HepG2 (cell line): Measurements from ENCODE around the gene ERCC6. TPM values are rescaled to one million over a fixed set of nuclear protein-coding genes. Genes with fewer than 3 reads are reported as not detected.
A peak's percentile ranks its signal among the peaks of the same experiment; 100 is the strongest.

Source experiments
- ATAC-seq: fragments of 200-7000 bp; cut with Tn5 transposase; 3 replicates; pipeline ENCODE4 v1.9.1; 2020; ENCODE audit warnings: mild to moderate bottlenecking, moderate library complexity
- BruUV-seq: library from RNA; stranded (reverse); fragments of 400-500 nt; replicated peaks from 2 replicates; lab custom pipeline; 2021; lab: Mats Ljungman, UMichigan
- CTCF ChIA-PET: fragments of 300-600 bp; formaldehyde crosslinking; extraction: SDS; loops from one replicate; lab custom pipeline; 2021; ENCODE audit warnings: low total read pairs, inconsistent platforms, low intra/inter-chr PET ratio; lab: Yijun Ruan, JAX
- POLR2A ChIA-PET: fragments of 350-600 bp; sonication (Branson Sonifier 250); formaldehyde crosslinking; loops from one replicate; lab custom pipeline; 2020; ENCODE audit warnings: antibody characterized with exemption, inconsistent platforms; lab: Yijun Ruan, JAX
- DNase-seq: peaks from one replicate; pipeline ENCODE4 v3.0.0-alpha.2; 2015; ENCODE audit warnings: low spot score
- FAIRE-seq: peaks from 3 replicates; lab custom pipeline; 2011; peaks lifted over from hg19 to GRCh38; lab: Jason Lieb, UNC
- H2AFZ ChIP-seq: one replicate; pipeline ENCODE4 v1.6.1; 2011; ENCODE audit warnings: low read length, inconsistent platforms
- H3K27ac ChIP-seq: fragments of 300-600 bp; 3 replicates; pipeline ENCODE4 v1.8.0; 2011; ENCODE audit warnings: mixed run types, mild to moderate bottlenecking, mixed read lengths, low read length, inconsistent platforms; ENCODE audit not compliant: insufficient read depth; ENCODE audit errors: extremely low read length
- H3K27me3 ChIP-seq, 2 experiments: fragments of 200-600 bp in 1 of 2; 2 replicates in 1 of 2; 3 replicates in 1 of 2; pipeline versions ENCODE4 v1.6.0 to v1.8.0; 2011; ENCODE audit warnings: low read length in 2 of 2, mild to moderate bottlenecking in 2 of 2, moderate library complexity in 2 of 2, inconsistent platforms in 1 of 2; ENCODE audit not compliant: insufficient read depth in 2 of 2, control insufficient read depth in 1 of 2
- H3K36me3 ChIP-seq, 2 experiments: fragments of 200-600 bp in 1 of 2; replicated peaks in 1 of 2; 2 replicates in 1 of 2; 3 replicates in 1 of 2; pipeline versions ENCODE4 v1.5.1 to v1.8.0; 2011; ENCODE audit warnings: low read length in 2 of 2, inconsistent platforms in 1 of 2; ENCODE audit not compliant: insufficient read depth in 2 of 2, control insufficient read depth in 1 of 2
- H3K4me1 ChIP-seq: 2 replicates; pipeline ENCODE4 v1.5.1; 2012; ENCODE audit warnings: low read length, inconsistent platforms; ENCODE audit not compliant: insufficient read depth
- H3K4me2 ChIP-seq: 2 replicates; pipeline ENCODE4 v1.6.0; 2011; ENCODE audit warnings: low read depth, low read length, inconsistent platforms
- H3K4me3 ChIP-seq, 3 experiments: fragments of 200-600 bp in 1 of 3; sonication (generic), shearing (Covaris generic) in 1 of 3; replicated peaks in 1 of 3; 2 replicates each; pipeline ENCODE4 v1.5.1; 2011 to 2016; ENCODE audit warnings: low read length in 3 of 3, inconsistent platforms in 2 of 3, low read depth in 2 of 3, mild to moderate bottlenecking in 2 of 3, control low read depth in 1 of 3, mixed read lengths in 1 of 3; ENCODE audit not compliant: insufficient read depth in 1 of 3
- H3K79me2 ChIP-seq: one replicate; pipeline ENCODE4 v1.6.1; 2011; ENCODE audit warnings: low read length, inconsistent platforms; ENCODE audit not compliant: insufficient read depth
- H3K9ac ChIP-seq: 2 replicates; pipeline ENCODE4 v1.6.0; 2011; ENCODE audit warnings: mild to moderate bottlenecking, low read depth, low read length, inconsistent platforms; ENCODE audit not compliant: insufficient read depth
- H3K9me3 ChIP-seq: 2 replicates; pipeline ENCODE4 v1.5.1; 2012; ENCODE audit warnings: mild to moderate bottlenecking, low read length
- H4K20me1 ChIP-seq: 2 replicates; pipeline ENCODE4 v1.6.0; 2011; ENCODE audit warnings: inconsistent platforms, mild to moderate bottlenecking, low read length, moderate library complexity; ENCODE audit not compliant: insufficient read depth
- AGO2 ChIP-seq: fragments of 200-400 bp; formaldehyde crosslinking; optimal IDR thresholded peaks from 2 replicates; pipeline ENCODE3; 2017; ENCODE audit warnings: mild to moderate bottlenecking, low read depth, low read length, moderate library complexity
- ARID3A ChIP-seq: IDR thresholded peaks from 2 replicates; pipeline ENCODE4 v1.6.1; 2012; ENCODE audit warnings: low read depth, low read length, improper control_type of control experiment
- ETV6 ChIP-seq: sonication (generic); formaldehyde crosslinking; conservative IDR thresholded peaks from 2 replicates; pipeline ENCODE4 v1.4.0; 2020; ENCODE audit warnings: missing genetic modification reagents
- FLYWCH1 ChIP-seq: sonication (generic); formaldehyde crosslinking; IDR thresholded peaks from 2 replicates; pipeline ENCODE4 v1.8.1; 2023; ENCODE audit warnings: mild to moderate bottlenecking, missing genetic modification reagents
- GATAD1 ChIP-seq: IDR thresholded peaks from 2 replicates; pipeline ENCODE4 v1.6.1; 2016; ENCODE audit warnings: missing genetic modification reagents, missing compliant biosample characterization
- MAFF ChIP-seq: IDR thresholded peaks from 2 replicates; pipeline ENCODE4 v1.6.1; 2011; ENCODE audit warnings: low read depth, low read length, improper control_type of control experiment
- MAFK ChIP-seq, 2 experiments: IDR thresholded peaks in 1 of 2; conservative IDR thresholded peaks in 1 of 2; 2 replicates each; pipeline ENCODE4 v1.6.1; 2011; ENCODE audit warnings: improper control_type of control experiment in 2 of 2, low read length in 2 of 2
- ZBTB14 ChIP-seq: sonication (generic); formaldehyde crosslinking; IDR thresholded peaks from 2 replicates; pipeline ENCODE4 v1.4.0; 2020; ENCODE audit warnings: missing genetic modification reagents
- ZNF232 ChIP-seq: sonication (generic); formaldehyde crosslinking; IDR thresholded peaks from 2 replicates; pipeline ENCODE4 v1.4.0; 2020; ENCODE audit warnings: missing genetic modification reagents, borderline replicate concordance
- WGBS: methylation state at CpG from one replicate; pipeline ENCODE4 v1.1.6; 2017; ENCODE audit warnings: low lambda C conversion rate; 5-methylcytosine and 5-hydroxymethylcytosine counted together
- in situ Hi-C: cut with HindIII; loops from 2 replicates; pipeline ENCODE4 v1.10.0; 2017; ENCODE audit warnings: low pct_unique_long_range_greater_than_20kb; ENCODE audit not compliant: extremely low pct_ligation_motif_present
- intact Hi-C: fragments of 100-400 bp; cut with micrococcal nuclease; formaldehyde crosslinking; loops from one replicate; pipeline ENCODE4 v1.10.0; 2022; ENCODE audit not compliant: unreplicated experiment
- polyA plus RNA-seq, 8 experiments: library from polyadenylated mRNA; depleted of rRNA in 3 of 8; stranded (reverse) in 7 of 8; unstranded in 1 of 8; fragments of >200 nt; fragmentation: Illumina TruSeq in 4 of 8; extraction: Trizol in 4 of 8; gene quantifications; 2 replicates each; pipeline versions ENCODE4 v1.2.1 to v1.2.3, GENCODE V29; 2011 to 2016; ENCODE audit warnings: low read depth in 4 of 8, missing spikeins in 1 of 8, mixed read lengths in 1 of 8; ENCODE audit not compliant: insufficient read depth in 1 of 8
- total RNA-seq, 5 experiments: library from RNA; depleted of rRNA; stranded (reverse); fragments of >200 nt; fragmentation: Illumina TruSeq; extraction: Trizol; gene quantifications; 2 replicates each; pipeline ENCODE4 v1.2.3, GENCODE V29; 2016; ENCODE audit warnings: low read depth in 1 of 5

ERCC6 gene
- total and polyA plus RNA-seq, 2 of the 13 experiments (the other 11 are each of a cell fraction or from before 2014, with no cell fraction given), result 5.1 to 9.8 TPM

- no peak for ATAC-seq
- ChIA-PET CTCF (no interaction called here), POLR2A (no interaction called here)
- Histone ChIP-seq H3K4me2 (no peak overlapping the region), H3K27me3 (no peaks in the 10 kb centered on the region), H3K36me3 (peaks cover 4 to 21% of the 10 kb centered on the region in 2 experiments), H2AFZ (no peak overlapping the region), H3K4me3 (no peak overlapping the region), H3K9ac (no peak overlapping the region), H3K9me3 (no peaks in the 10 kb centered on the region), H3K79me2 (no peaks in the 10 kb centered on the region), H4K20me1 (0 out of 2 replicates have a peak, but pooled peaks cover 4% of the 10 kb centered on the region), H3K4me1 (peaks cover 5% of the 10 kb centered on the region), H3K27ac (no peak overlapping the region)
- no peak for DNase-seq
- no peak for FAIRE-seq
- WGBS, result 97% methylated on average over 16 of the region's 16 CpGs
- in situ Hi-C loops (loop anchor here (10.0 kb wide), 2 partner anchors 542 to 862 kb away; no protein-coding TSS in a partner anchor), intact Hi-C loops (no loop called here)
- no TSS peak for BruUV-seq
- no peak for TF ChIP-seq ZNF232 (CRISPR knock-in tag)
- no peak for TF ChIP-seq ZBTB14 (CRISPR knock-in tag)
- peak; percentile 92 for TF ChIP-seq MAFF
- TF ChIP-seq ETV6, result no peak
- peak; percentile 83 to 94 for TF ChIP-seq MAFK (conservative IDR thresholded peaks at IDR 0.05 in 1 of 2, IDR thresholded peaks at IDR 0.05 in 1 of 2; ENCODE audit: low read length in 2 of 2)
- no peak for TF ChIP-seq FLYWCH1 (CRISPR knock-in tag)
- no peak for TF ChIP-seq ARID3A
- no peak for TF ChIP-seq AGO2
- TF ChIP-seq GATAD1 (CRISPR knock-in tag), result no peak
Measured at GRCh38 chr10:49516216-49516970, 22.5 kb downstream of the ERCC6 start.
